Measurements from ENCODE around the gene TCTN1. TPM values are rescaled to one million over a fixed set of nuclear protein-coding genes. Genes with fewer than 3 reads are reported as not detected.
"Not testable (repeated sequence)": the region's sequence is repeated elsewhere in the genome, so short reads cannot be mapped to it uniquely, and the experiment has no call there.

Gene TCTN1
- 5.1 and 6.6 TPM in 2 replicates for total RNA-seq

DNA sequence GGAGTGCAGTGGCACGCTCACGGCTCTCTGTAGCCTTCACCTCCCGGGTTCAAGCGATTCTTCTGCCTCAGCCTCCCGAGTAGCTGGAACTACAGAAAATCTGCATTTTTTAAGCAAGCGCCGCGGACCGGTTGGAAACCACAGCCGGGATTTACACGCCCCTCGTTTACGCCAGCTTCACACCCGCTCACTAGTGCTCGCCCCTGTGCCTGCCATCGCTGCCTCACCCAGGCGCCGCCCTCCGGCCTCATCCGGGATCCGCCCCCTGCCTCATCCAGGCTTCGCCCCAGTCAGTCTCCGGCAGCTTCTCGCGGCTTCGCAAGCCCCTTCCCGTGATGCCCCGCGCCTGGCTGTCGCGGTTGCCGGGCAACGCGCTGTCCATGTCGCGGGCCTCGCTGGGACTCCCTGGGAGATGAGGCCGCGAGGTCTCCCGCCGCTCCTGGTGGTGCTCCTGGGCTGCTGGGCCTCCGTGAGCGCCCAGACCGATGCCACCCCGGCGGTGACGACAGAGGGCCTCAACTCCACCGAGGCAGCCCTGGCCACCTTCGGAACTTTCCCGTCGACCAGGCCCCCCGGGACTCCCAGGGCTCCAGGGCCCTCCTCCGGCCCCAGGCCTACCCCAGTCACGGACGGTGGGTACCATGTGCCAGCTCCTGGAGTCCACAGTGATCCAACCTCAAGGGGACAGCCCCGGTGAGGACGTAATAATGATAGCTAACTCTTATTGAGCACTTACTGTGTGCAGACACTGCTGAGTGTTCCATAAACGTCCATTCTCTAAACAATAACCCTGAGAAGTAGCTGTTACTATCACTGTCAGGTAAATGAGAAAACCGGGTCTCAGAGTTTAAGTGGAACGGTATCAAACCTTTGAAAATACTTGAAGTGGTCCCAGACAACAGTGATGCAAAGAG, at the start of gene TCTN1:
Gene TCTN1 (plus strand): TSS at position 359 of the 914 bp plus-strand sequence. CDS start 54 bp downstream, at position 413.
- H3K36me3 Mint-ChIP-seq (ENCODE audit: low read depth): no peaks in the 10 kb centered on the region
- no peaks in the 10 kb centered on the region for H3K9me3 Mint-ChIP-seq
- DNase-seq (ENCODE audit: low spot score): peak; percentile 98
- intact Hi-C loops (cut with micrococcal nuclease): no loop called here
- no peaks in the 10 kb centered on the region for H3K27me3 Mint-ChIP-seq (ENCODE audit: low read depth)
- peak within 1 kb of the TSS; percentile 78 for H3K27ac Mint-ChIP-seq
- H3K4me3 Mint-ChIP-seq (ENCODE audit: low read depth): peak within 1 kb of the TSS; percentile 80
- peaks cover 10% of the 10 kb centered on the region for H3K4me1 Mint-ChIP-seq (ENCODE audit: low read depth)

DNA sequence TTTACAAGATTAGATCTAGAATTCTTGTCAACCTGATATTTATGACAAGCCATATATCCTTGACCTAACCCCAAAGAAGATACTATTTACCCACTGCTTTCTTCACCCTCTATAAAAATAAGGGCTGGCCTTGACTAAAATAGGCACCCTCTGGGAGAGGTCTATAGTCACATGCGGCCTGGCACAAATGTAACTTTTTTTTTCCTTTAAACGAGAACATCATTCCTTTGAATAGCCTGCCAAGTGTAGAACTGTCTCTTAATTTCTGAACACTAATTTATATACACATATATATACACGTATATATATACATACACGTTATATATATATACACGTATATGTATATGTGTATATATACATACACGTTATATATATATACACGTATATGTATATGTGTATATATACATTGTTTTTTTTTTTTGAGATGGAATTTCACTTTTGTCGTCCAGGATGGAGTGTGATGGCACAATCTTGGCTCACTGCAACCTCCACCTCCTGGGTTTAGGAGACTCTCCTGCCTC, 49.4 kb upstream of the TCTN1 start:
- Mint-ChIP-seq H3K4me1 (ENCODE audit: low read depth) (peaks cover 51% of the 10 kb centered on the region), H3K36me3 (ENCODE audit: low read depth) (peaks cover 39% of the 10 kb centered on the region), H3K27ac (peak overlapping the region; percentile 77)

DNA sequence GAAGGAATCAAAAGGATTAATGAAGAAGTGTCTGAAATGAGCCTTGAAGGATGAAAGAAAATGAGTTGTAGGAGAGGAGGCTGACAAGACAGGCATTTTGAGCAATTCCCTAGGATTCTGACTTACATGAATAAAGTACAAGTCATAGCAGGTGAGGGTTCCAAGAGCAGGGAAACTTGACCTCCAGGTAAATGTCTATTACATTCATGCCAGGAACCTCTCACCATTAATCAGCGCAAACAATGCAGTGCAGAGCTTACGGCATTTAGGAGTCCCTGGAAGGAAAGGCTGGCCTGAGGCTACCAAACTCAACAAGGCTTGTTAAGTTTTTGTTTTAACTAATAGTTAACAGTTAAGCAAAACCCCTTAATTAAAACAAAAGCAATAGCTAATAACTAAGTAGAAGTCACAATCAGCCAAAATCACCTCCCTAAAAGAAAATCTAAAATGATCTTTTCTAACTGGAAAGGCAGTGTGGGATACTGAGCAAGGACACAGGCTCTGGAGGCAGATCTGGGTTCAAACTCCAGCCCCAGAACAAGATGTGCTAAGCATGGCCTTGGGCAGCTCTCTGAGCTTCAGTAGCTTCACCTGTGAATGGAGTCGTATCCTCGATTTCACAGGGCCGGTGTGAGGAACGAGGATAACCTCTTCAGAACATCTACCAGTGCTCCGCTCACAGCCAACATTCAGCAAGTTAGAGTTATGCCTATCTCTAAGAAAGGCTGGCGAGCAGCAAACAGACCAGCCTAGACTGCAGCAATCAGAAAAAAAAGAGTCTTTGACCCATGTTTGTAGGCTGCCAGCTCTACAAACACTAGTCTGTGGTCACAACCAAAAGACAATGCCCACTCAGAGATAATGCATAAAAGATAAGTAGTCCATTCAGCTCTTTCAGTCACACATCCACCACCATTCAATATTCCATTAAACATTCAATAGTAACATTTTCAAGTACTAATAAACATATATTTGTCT, 47.7 kb upstream of the TCTN1 start:
- no peaks in the 10 kb centered on the region for H3K27me3 Mint-ChIP-seq (ENCODE audit: low read depth)
- no peak for DNase-seq (ENCODE audit: low spot score)
- H3K4me1 Mint-ChIP-seq (ENCODE audit: low read depth): peaks cover 47% of the 10 kb centered on the region
- H3K4me3 Mint-ChIP-seq (ENCODE audit: low read depth): no peak overlapping the region
- intact Hi-C loops (cut with micrococcal nuclease): no loop called here
- H3K9me3 Mint-ChIP-seq: peaks cover 13% of the 10 kb centered on the region
- H3K36me3 Mint-ChIP-seq (ENCODE audit: low read depth): peaks cover 34% of the 10 kb centered on the region
- peak overlapping the region; percentile 11 for H3K27ac Mint-ChIP-seq

More for the DNA sequence above, 49.4 kb upstream of the TCTN1 start:
- intact Hi-C loops (cut with micrococcal nuclease): no loop called here
- H3K9me3 Mint-ChIP-seq: peaks cover 3% of the 10 kb centered on the region
- H3K4me3 Mint-ChIP-seq (ENCODE audit: low read depth): no peak overlapping the region
- no peak for DNase-seq (ENCODE audit: low spot score)
- H3K27me3 Mint-ChIP-seq (ENCODE audit: low read depth): no peaks in the 10 kb centered on the region

DNA sequence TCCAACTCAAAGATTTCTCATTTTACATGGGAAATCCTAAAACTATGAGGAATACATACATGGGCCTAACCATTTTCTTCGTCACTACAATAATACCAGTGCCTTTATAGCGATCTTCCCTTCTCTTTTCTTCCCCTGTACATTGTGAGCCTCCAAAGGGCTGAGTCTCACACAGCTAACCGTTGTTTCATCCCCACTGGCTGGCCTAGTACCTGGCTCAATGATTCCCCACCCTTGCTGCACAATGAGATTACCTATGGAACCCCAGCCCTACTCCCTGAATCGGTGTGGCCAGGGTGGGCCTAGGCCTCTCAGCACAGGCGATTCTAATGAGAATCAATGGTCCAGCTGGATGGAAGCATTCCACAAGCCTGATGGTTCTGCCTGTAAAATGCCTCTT, 46.9 kb upstream of the TCTN1 start:
- Mint-ChIP-seq H3K4me3 (ENCODE audit: low read depth) (no peak overlapping the region), H3K4me1 (ENCODE audit: low read depth) (peaks cover 42% of the 10 kb centered on the region)
- intact Hi-C loops (cut with micrococcal nuclease): no loop called here

DNA sequence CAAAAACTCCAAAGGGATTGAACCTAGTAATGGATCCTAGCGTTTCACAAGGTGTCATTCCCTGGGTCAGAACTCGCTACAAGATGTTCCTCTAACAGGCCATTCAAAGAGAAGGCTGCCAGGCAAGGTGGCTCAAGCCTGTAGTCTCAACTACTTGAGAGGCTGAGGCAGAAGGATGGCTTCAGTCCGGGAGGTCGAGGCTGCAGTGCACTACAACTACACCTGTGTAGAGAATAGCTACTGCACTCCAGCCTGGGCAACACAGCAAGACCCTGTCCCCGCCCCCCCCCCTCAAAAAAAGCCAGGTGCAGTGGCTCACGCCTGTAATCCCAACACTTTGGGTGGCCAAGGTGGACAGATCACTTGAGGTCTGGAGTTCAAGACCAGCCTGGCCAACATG, 45.2 kb upstream of the TCTN1 start:
- peaks cover 55% of the 10 kb centered on the region for H3K36me3 Mint-ChIP-seq (ENCODE audit: low read depth)
- H3K4me1 Mint-ChIP-seq (ENCODE audit: low read depth): peaks cover 37% of the 10 kb centered on the region
- DNase-seq (ENCODE audit: low spot score): no peak
- intact Hi-C loops (cut with micrococcal nuclease): no loop called here
- no peaks in the 10 kb centered on the region for H3K27me3 Mint-ChIP-seq (ENCODE audit: low read depth)
- no peak overlapping the region for H3K4me3 Mint-ChIP-seq (ENCODE audit: low read depth)
- H3K27ac Mint-ChIP-seq: peak overlapping the region; percentile 22
- H3K9me3 Mint-ChIP-seq: peaks cover 31% of the 10 kb centered on the region

More for the DNA sequence above, 46.9 kb upstream of the TCTN1 start:
- Mint-ChIP-seq H3K36me3 (ENCODE audit: low read depth) (peaks cover 42% of the 10 kb centered on the region), H3K27ac (peak overlapping the region; percentile 42), H3K27me3 (ENCODE audit: low read depth) (no peaks in the 10 kb centered on the region), H3K9me3 (peaks cover 20% of the 10 kb centered on the region)
- DNase-seq (ENCODE audit: low spot score): no peak

DNA sequence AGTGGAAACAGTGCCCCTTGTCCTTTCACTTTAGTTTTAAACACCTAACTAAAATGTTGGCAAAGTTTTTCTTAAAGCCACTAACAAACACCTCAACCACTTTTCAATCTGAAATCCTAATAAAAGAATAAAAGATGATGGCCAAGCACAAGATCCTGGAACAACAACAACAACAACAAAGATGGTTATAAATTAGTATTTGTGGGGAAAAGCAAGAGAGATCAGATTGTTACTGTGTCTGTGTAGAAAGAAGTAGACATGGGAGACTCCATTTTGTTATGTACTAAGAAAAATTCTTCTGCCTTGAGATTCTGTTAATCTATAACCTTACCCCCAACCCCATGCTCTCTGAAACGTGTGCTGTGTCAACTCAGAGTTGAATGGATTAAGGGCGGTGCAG, 44.1 kb upstream of the TCTN1 start:
- Mint-ChIP-seq H3K36me3 (ENCODE audit: low read depth) (peaks cover 60% of the 10 kb centered on the region), H3K4me1 (ENCODE audit: low read depth) (peaks cover 33% of the 10 kb centered on the region), H3K9me3 (peaks cover 31% of the 10 kb centered on the region), H3K27ac (peak overlapping the region; percentile 39)
- H3K4me3 Mint-ChIP-seq (ENCODE audit: low read depth); H3K27me3 Mint-ChIP-seq (ENCODE audit: low read depth); DNase-seq (ENCODE audit: low spot score): not testable (repeated sequence)
- intact Hi-C loops (cut with micrococcal nuclease): loop anchor here (10.0 kb wide), 2 partner anchors 505 to 865 kb away; no protein-coding TSS in a partner anchor

DNA sequence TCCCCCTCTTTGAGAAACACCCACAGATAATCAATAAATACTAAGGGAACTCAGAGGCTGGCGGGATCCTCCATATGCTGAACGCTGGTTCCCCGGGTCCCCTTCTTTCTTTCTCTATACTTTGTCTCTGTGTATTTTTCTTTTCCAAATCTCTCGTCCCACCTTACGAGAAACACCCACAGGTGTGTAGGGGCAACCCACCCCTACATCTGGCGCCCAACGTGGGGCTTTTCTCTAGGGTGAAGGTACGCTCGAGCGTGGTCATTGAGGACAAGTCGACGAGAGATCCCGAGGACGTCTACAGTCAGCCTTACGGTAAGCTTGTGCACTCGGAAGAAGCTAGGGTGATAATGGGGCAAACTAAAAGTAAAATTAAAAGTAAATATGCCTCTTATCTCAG, 43.1 kb upstream of the TCTN1 start:
- Mint-ChIP-seq H3K9me3 (peaks cover 31% of the 10 kb centered on the region), H3K4me1 (ENCODE audit: low read depth) (peaks cover 38% of the 10 kb centered on the region), H3K36me3 (ENCODE audit: low read depth) (peaks cover 67% of the 10 kb centered on the region)
- not testable (repeated sequence) for H3K27ac Mint-ChIP-seq; H3K4me3 Mint-ChIP-seq (ENCODE audit: low read depth); DNase-seq (ENCODE audit: low spot score); H3K27me3 Mint-ChIP-seq (ENCODE audit: low read depth)
- intact Hi-C loops (cut with micrococcal nuclease): loop anchor here (10.0 kb wide), 2 partner anchors 506 to 864 kb away; no protein-coding TSS in a partner anchor

DNA sequence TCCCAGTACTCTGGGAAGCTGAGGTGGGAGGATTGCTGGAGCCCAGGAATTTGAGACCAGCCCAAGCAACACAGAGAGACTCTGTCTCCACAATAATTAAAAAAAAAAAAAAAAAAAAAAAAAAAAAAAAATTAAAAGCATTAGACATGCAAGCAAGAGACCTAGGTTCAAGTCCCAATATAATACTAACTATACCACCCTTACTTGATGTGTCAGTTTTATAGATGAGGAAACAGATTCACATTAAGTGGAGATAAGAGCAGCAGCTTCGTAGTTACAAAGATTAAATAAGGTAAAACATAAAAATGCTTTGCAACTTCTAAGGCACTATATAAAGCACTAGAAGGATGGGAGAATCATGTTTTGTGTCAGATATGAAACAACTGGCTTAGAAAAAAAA, 39.9 kb upstream of the TCTN1 start:
- Mint-ChIP-seq H3K4me3 (ENCODE audit: low read depth) (no peak overlapping the region), H3K9me3 (peaks cover 31% of the 10 kb centered on the region), H3K4me1 (ENCODE audit: low read depth) (peaks cover 40% of the 10 kb centered on the region), H3K27ac (no peak overlapping the region), H3K27me3 (ENCODE audit: low read depth) (no peaks in the 10 kb centered on the region), H3K36me3 (ENCODE audit: low read depth) (peaks cover 51% of the 10 kb centered on the region)
- intact Hi-C loops (cut with micrococcal nuclease): loop anchor here (10.0 kb wide), 2 partner anchors 509 to 861 kb away; no protein-coding TSS in a partner anchor
- no peak for DNase-seq (ENCODE audit: low spot score)

DNA sequence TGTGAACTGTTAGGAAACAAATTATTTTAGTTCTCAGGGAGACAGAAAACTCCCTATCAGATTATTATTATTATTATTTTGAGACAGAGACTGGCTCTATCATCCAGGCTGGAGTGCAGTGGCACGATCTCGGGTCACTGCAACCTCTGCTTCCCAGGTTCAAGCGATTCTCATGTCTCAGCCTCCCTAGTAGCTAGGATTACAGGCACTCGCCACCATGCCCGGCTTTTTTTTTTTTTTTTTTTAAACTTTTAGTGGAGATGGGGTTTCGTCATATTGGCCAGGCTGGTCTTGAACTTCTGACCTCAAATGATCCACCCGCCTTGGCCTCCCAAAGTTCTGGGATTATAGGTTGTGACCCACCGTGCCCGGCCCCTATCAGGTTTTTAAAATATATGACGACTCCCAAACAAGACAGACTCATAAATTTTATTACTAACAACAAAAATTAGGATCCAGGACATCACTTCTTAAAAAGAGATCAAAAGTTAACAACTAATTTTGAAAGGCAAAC, 39.2 kb upstream of the TCTN1 start:
- Mint-ChIP-seq H3K4me1 (ENCODE audit: low read depth) (peaks cover 45% of the 10 kb centered on the region), H3K36me3 (ENCODE audit: low read depth) (peaks cover 51% of the 10 kb centered on the region), H3K9me3 (peaks cover 25% of the 10 kb centered on the region), H3K27ac (peak overlapping the region; percentile 7)
- intact Hi-C loops (cut with micrococcal nuclease): loop anchor here (10.0 kb wide), 2 partner anchors 510 to 860 kb away; no protein-coding TSS in a partner anchor
- not testable (repeated sequence) for H3K27me3 Mint-ChIP-seq (ENCODE audit: low read depth); DNase-seq (ENCODE audit: low spot score); H3K4me3 Mint-ChIP-seq (ENCODE audit: low read depth)

DNA sequence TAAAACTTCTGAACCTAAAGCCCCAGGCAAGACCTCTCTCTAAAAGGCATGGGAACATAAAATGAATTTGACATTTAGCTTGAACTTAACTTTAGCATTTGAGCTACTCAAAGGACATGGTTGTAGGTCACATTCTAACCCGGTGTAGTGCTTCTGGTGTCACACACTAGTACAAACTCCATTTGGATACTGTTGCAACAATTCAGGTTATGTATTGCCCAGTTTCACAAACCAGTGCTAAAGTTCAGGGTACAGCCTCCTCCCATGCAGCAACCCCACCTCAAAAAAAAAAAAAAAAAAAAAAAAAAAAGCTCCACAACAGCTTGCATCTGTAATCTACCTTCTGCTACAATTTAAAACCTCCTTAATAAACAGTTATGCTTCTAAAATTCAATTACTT, 38.6 kb upstream of the TCTN1 start:
- DNase-seq (ENCODE audit: low spot score): no peak
- Mint-ChIP-seq H3K9me3 (peaks cover 23% of the 10 kb centered on the region), H3K4me1 (ENCODE audit: low read depth) (peaks cover 50% of the 10 kb centered on the region), H3K27me3 (ENCODE audit: low read depth) (no peaks in the 10 kb centered on the region), H3K4me3 (ENCODE audit: low read depth) (no peak overlapping the region), H3K36me3 (ENCODE audit: low read depth) (peaks cover 54% of the 10 kb centered on the region), H3K27ac (peak overlapping the region; percentile 58)
- intact Hi-C loops (cut with micrococcal nuclease): loop anchor here (10.0 kb wide), 2 partner anchors 511 to 859 kb away; no protein-coding TSS in a partner anchor

DNA sequence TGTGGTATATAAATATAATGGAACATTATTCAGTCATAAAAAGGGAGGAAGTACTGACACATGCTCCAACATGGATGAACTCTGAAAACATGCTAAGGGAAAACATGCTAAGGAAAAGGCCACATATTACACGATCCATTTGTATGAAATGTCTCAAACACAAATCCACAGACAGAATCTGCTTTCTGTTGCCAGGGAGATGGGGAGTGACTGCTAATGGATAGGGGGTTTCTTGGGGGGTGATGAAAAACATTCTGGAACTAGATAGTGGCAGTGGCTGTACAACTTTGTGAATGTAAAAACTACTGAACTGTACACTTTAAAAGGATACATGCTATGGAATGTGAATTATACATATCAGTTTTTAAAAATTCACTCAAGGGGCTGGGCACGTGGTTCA, 37.4 kb upstream of the TCTN1 start:
- intact Hi-C loops (cut with micrococcal nuclease): loop anchor here (10.0 kb wide), 2 partner anchors 512 to 858 kb away; no protein-coding TSS in a partner anchor
- H3K9me3 Mint-ChIP-seq: peaks cover 16% of the 10 kb centered on the region
- peak overlapping the region; percentile 22 for H3K4me3 Mint-ChIP-seq (ENCODE audit: low read depth)
- no peaks in the 10 kb centered on the region for H3K27me3 Mint-ChIP-seq (ENCODE audit: low read depth)
- peaks cover 56% of the 10 kb centered on the region for H3K36me3 Mint-ChIP-seq (ENCODE audit: low read depth)
- peaks cover 59% of the 10 kb centered on the region for H3K4me1 Mint-ChIP-seq (ENCODE audit: low read depth)
- no peak for DNase-seq (ENCODE audit: low spot score)
- peak overlapping the region; percentile 96 for H3K27ac Mint-ChIP-seq

Measured in activated T-helper 2 cell treated with anti-CD3 and anti-CD28 coated beads, Interferon-gamma antibody, Interleukin-2, Interleukin-4, amounts not matched to agents 10 μg/mL and 5 μg/mL and 100 μg/mL, durations not matched to agents 14 hours and 24 hours and 36 hours (primary cell).